HUES48 (cell line): ENCODE measurements around the gene GOLGA2.

Experiments used
- H3K27ac ChIP-seq: one replicate; pipeline ENCODE4 v1.7.0; 2013; ENCODE audit warnings: low read depth, low read length, inconsistent platforms
- H3K27me3 ChIP-seq: 2 replicates; pipeline ENCODE4 v1.6.1; 2013; ENCODE audit warnings: mild to moderate bottlenecking, low read length; ENCODE audit not compliant: control insufficient read depth, insufficient read depth
- H3K36me3 ChIP-seq: 2 replicates; pipeline ENCODE4 v1.6.1; 2013; ENCODE audit warnings: low read length; ENCODE audit not compliant: control insufficient read depth, insufficient read depth
- H3K4me1 ChIP-seq: 2 replicates; pipeline ENCODE4 v1.6.1; 2013; ENCODE audit warnings: mild to moderate bottlenecking, low read length; ENCODE audit not compliant: control insufficient read depth, insufficient read depth
- H3K4me3 ChIP-seq: 2 replicates; pipeline ENCODE4 v1.5.1; 2013; ENCODE audit warnings: mild to moderate bottlenecking, low read depth, low read length
- H3K9ac ChIP-seq: 2 replicates; pipeline ENCODE4 v1.6.1; 2013; ENCODE audit warnings: mild to moderate bottlenecking, low read depth, low read length, moderate library complexity
- H3K9me3 ChIP-seq: 2 replicates; pipeline ENCODE4 v1.6.1; 2013; ENCODE audit warnings: low read length; ENCODE audit not compliant: control insufficient read depth, insufficient read depth

Gene GOLGA2

DNA sequence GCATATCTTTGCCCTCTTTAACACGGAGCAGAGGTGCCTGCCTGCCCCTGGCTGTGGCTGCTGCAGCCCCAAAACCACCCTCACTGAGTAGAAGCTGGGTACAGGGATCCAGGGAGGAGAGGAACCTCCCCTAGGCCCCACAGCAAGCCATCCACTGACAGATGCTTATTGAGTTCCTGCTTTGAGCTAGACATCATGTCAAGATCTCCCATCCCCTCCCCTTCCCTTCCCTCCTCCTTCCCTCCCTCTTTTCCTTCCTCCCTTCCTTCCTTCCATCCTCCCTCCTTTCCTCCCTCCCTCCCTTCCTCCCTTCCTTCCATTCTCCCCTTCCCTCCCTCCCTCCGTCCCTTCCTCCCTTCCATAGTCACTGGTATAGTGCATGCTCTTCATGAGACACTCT, 29.3 kb downstream of the GOLGA2 start:
- Histone ChIP-seq H3K4me3 (no peak overlapping the region), H3K9ac (no peak overlapping the region), H3K9me3 (no peaks in the 10 kb centered on the region), H3K4me1 (peaks cover 7% of the 10 kb centered on the region), H3K27me3 (no peaks in the 10 kb centered on the region), H3K27ac (no peak overlapping the region), H3K36me3 (peaks cover 9% of the 10 kb centered on the region; the same call in 1 of the 2 replicates)

DNA sequence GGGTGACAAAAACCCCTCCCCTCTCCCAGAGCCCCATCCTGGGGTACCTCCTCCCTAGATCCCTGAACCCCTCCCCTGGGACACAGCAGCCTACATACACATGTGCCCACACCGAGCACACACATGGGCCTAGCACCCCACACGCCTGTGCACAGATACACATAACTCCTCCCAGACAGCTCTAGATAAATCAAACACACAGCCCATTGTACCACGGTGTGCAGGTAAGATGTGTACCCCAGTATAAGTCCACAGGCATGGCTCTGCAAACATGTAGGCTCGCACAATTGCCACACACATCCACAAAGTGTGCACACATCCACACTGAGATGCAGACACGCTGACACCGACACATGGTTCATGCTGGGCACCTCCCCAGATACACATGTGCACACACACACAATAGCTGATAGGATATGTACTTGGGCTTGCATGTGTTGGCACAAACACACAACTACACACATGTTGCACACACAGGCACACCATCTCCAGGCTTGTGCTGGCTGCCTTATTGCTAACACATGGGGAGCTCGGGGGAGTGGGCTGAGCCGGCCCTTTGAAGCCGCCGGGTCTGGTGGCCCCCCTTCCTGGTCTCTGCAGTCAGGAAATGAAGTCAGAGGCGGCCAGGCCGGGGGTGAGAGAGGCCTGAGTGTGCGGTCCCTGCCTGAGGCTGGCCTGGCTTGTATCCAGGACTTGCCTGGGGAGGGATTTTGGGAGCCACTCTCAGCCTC, 30.2 kb downstream of the GOLGA2 start:
- Histone ChIP-seq H3K36me3 (peaks cover 16% of the 10 kb centered on the region), H3K4me3 (no peak overlapping the region), H3K27ac (peak overlapping the region; percentile 53), H3K27me3 (no peaks in the 10 kb centered on the region), H3K4me1 (peaks cover 7% of the 10 kb centered on the region), H3K9ac (no peak overlapping the region), H3K9me3 (no peaks in the 10 kb centered on the region)

- no peaks in the 10 kb centered on the region for H3K27me3 ChIP-seq
- H3K36me3 ChIP-seq = peaks cover 23% of the 10 kb centered on the region
- no peaks in the 10 kb centered on the region for H3K9me3 ChIP-seq
- no peak overlapping the region for H3K27ac ChIP-seq
- H3K4me1 ChIP-seq = peaks cover 7% of the 10 kb centered on the region
- H3K4me3 ChIP-seq = peak overlapping the region; percentile 21; the same call in 1 of the 2 replicates
- no peak overlapping the region for H3K9ac ChIP-seq
Observed at GRCh38 chr9:128244837-128245231, 31.0 kb downstream of the GOLGA2 start.

DNA sequence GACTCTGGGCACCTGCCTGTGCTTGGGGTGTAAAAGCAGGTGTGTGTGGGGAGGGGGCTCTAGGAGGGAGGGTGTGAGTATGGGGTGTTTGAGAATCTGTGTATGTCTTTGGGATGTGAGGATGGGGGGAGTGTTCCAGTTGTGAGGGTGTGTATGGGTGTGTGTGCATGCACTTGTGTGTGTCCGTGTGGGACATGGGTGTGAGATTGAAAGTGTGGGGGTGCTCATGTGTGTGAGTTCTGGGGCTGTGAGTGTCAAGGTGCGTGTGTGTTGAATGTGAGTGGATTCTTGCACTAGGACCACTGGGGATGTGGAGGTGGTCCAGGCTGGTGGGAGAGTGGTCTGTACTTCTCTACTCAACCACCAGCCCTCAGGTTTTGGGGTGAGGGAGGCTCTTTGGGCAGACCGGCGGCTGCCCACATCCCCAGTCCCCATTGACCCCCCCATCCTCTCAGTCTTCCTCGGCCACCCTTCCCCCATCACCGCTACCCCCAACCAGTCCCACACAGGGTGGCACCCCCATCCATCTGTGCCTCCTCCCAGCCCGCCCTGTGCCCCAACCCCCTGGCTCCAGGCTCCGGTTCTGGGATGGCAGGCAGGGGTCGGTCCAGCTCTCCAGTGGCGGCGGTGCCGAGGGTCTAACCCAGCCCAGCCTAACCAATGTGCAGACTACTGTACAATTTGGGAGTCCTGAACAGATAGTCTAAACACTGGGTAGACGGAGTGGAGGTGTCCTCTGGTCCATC, 31.5 kb downstream of the GOLGA2 start:
- H3K9me3 ChIP-seq = no peaks in the 10 kb centered on the region
- no peaks in the 10 kb centered on the region for H3K27me3 ChIP-seq
- H3K9ac ChIP-seq = no peak overlapping the region
- H3K36me3 ChIP-seq = peaks cover 29% of the 10 kb centered on the region
- H3K4me3 ChIP-seq = peak overlapping the region; percentile 21; the same call in 1 of the 2 replicates
- no peak overlapping the region for H3K27ac ChIP-seq
- H3K4me1 ChIP-seq = peaks cover 7% of the 10 kb centered on the region

DNA sequence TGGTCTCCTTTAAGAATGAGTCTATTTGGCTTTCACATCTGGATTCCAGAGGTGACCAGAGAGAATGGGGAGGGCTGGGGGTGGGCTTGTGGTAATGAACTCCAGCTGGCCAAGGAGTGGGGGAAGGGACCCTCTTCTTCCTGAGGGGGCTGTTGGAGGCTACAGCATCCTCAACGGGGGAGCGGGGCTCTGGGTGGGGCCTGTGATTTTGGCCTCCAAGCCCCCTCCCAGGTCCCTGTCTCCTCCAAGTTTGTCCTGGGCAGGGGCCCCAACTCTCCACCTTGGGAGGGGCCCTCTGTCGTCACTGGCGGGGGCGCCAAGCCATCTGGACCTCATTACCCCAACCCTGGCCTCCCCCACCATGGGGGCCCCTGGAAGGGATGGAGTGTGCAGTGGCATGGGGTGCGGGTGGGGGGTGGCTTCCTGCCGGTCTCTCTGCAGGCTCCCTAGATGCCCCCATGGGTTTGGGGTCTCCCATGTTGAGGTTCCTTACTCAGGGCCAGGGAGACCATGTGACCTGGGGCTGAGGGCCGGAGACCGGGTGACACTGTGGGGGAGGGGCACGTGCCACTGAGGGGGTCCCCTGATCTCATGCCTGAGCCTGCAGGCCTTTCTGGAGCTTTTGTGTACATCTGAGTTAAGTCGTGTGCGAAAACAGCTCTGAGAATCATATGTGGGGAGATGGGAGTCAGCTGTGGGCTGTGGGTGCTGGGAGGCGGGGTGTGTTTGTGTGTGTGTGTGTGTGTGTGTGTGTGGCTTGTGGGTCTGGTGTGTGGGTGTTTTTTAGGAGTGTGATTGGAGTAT, 32.4 kb downstream of the GOLGA2 start:
- Histone ChIP-seq H3K9me3 (no peaks in the 10 kb centered on the region), H3K9ac (no peak overlapping the region), H3K4me3 (no peak overlapping the region), H3K27me3 (no peaks in the 10 kb centered on the region), H3K27ac (no peak overlapping the region), H3K36me3 (peaks cover 27% of the 10 kb centered on the region), H3K4me1 (peaks cover 7% of the 10 kb centered on the region)

- no peaks in the 10 kb centered on the region for H3K9me3 ChIP-seq
- H3K4me1 ChIP-seq = peaks cover 7% of the 10 kb centered on the region
- peaks cover 27% of the 10 kb centered on the region for H3K36me3 ChIP-seq
- no peak overlapping the region for H3K27ac ChIP-seq
- no peaks in the 10 kb centered on the region for H3K27me3 ChIP-seq
- H3K9ac ChIP-seq = no peak overlapping the region
- H3K4me3 ChIP-seq = no peak overlapping the region
Observed at GRCh38 chr9:128242828-128243214, 33.0 kb downstream of the GOLGA2 start.

DNA sequence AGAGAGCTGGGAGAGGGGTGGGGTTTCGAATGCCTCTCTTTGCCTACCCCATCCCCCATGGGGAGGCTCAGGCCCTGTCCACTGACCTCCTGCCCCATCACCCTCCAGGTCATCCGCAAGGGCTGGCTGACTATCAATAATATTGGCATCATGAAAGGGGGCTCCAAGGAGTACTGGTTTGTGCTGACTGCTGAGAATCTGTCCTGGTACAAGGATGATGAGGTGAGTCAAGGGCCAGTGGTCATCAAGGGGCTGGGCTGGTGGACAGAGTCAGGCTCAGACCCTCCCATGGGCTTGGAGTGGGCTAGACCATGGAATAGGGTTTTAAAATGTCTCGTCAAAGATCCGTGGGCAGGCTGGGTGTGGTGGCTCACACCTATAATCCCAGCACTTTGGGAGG, 33.7 kb downstream of the GOLGA2 start:
- Histone ChIP-seq H3K4me3 (no peak overlapping the region), H3K9ac (no peak overlapping the region), H3K9me3 (no peaks in the 10 kb centered on the region), H3K27me3 (no peaks in the 10 kb centered on the region), H3K4me1 (peaks cover 7% of the 10 kb centered on the region), H3K27ac (no peak overlapping the region), H3K36me3 (peaks cover 21% of the 10 kb centered on the region)

GRCh38 chr9:128233817-128234406, 41.9 kb downstream of the GOLGA2 start:
- H3K36me3 ChIP-seq = peaks cover 4% of the 10 kb centered on the region; the same call in 1 of the 2 replicates
- H3K27ac ChIP-seq = no peak overlapping the region
- no peaks in the 10 kb centered on the region for H3K4me1 ChIP-seq
- H3K9ac ChIP-seq = no peak overlapping the region
- no peaks in the 10 kb centered on the region for H3K9me3 ChIP-seq
- no peaks in the 10 kb centered on the region for H3K27me3 ChIP-seq
- no peak overlapping the region for H3K4me3 ChIP-seq

GRCh38 chr9:128232528-128233428, 43.0 kb downstream of the GOLGA2 start:
- no peaks in the 10 kb centered on the region for H3K4me1 ChIP-seq
- H3K4me3 ChIP-seq = no peak overlapping the region
- no peak overlapping the region for H3K27ac ChIP-seq
- H3K9ac ChIP-seq = no peak overlapping the region
- H3K36me3 ChIP-seq = peaks cover 4% of the 10 kb centered on the region; the same call in 1 of the 2 replicates
- H3K27me3 ChIP-seq = no peaks in the 10 kb centered on the region
- no peaks in the 10 kb centered on the region for H3K9me3 ChIP-seq
